GM18858 (cell line): ENCODE data around the gene HORMAD2.

ENCODE experiments used
- ATAC-seq: cut with Tn5 transposase; IDR thresholded peaks from one replicate; pipeline ENCODE4 v1.9.1; 2021; ENCODE audit not compliant: unreplicated experiment

Gene HORMAD2

DNA sequence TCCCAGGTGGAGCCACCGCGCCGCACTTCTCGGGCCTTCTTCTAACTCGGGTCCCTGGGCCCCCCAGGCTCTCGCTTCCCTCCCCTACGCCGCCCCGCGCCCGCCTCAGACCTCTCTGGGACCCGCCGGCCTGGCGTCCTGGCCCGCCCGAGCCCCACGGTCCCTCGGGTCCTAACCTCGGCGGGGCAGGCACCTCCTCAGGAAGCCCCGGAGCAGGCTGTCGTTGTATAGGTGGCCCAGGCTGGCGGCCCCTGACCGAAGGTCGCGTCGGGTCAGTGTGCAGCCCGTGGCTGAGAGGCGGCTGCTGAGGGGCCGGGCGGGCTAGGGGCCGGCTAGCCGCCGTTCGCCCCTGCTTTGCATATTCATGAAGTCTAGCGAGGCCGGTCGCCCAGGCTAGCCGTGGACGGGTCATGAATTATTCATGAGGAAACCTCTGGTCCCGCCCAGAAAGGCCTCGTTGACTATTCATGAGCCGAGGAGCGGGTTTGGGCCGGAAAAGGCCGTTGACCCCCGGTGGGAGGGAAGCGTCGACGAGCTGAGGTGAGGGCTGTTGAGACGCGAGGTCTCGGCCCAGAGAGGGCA, at the start of gene HORMAD2:
HORMAD2 (plus strand) TSS at position 513 of the 582 bp plus-strand sequence. CDS start 13,489 bp downstream, outside the sequence.
- no peak for ATAC-seq

- ATAC-seq: no peak
These were observed 48.9 kb upstream of the HORMAD2 start for GRCh38 chr22:30031328-30031727.

DNA sequence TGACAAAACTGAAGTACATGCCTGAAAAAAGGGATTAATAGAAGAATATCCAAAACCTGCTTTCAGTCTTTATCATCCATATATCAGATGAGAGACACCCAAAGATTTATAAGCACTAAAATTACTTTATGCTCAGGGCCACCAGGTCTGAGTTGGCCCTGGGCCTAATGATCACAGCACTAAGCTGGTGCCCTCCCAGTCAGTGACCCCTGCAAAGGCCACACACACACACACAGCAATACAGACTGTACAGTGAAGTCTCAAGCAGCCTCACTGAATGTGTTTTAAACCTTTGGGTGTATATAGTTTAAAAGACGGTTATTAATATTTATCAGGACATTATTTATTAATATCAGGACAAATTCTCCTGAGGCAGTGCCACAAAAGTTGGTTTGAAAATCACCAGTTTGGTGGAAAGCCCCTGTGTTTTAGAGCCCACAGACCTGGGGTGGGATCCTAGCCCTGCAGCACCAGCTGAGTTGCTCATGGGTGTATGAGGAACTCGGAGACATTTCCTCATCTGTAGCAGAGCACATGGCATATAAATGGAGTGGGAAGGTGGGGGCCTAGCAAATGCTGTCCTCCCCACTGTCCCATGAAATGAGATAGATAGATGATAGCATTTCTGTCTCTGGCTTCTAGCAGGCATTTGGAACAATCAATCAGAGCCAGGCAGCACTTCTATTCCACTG, 48.4 kb upstream of the HORMAD2 start:
- ATAC-seq: no peak

- no peak for ATAC-seq
These were observed 47.1 kb upstream of the HORMAD2 start for GRCh38 chr22:30033137-30033536.

DNA sequence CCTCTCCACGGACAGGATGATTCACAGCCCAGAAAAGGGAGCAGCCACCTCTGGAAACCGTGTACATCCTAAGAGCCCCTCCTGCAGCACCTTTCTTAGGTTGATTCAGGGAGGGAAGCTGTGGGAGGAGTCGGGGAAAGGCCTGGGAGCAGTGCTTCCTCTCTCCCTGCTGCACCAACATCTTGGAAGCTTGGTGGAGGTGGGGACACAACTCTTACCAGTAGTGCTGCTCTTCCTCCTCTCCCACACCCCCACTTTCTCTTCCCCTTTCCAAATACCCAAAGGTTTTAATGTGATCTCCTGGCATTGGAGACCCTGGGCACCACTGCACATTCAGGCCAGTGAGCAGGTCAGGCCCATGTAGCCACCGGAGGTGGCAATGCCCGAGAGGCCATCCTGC, 46.4 kb upstream of the HORMAD2 start:
- no peak for ATAC-seq

GRCh38 chr22:30036656-30037055, 43.6 kb upstream of the HORMAD2 start:
- no peak for ATAC-seq

GRCh38 chr22:30038219-30038618, 42.0 kb upstream of the HORMAD2 start:
- no peak for ATAC-seq

GRCh38 chr22:30040499-30041260, 39.6 kb upstream of the HORMAD2 start:
- ATAC-seq: no peak

DNA sequence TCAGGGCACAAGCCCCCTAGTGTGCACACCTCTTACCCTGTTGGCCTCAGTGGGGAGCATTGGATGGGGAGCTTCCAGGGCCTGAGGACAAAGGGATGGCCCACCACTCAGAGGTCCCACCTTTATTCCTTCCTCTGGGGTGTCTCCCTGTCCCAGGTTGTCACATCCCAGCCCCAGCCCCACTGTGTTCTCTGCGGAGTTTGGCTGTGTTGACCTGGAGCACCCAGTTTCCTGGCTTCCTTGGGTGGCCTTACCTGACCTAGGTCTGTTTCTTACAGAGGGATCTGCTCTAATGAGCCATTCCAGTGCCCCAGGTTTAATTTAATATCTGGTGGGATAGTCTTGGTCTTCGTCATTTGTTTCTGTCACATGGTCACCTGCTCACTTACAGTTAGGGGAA, 38.8 kb upstream of the HORMAD2 start:
- ATAC-seq: no peak

GRCh38 chr22:30041881-30042280, 38.4 kb upstream of the HORMAD2 start:
- no peak for ATAC-seq

- ATAC-seq: no peak
These were observed 37.1 kb upstream of the HORMAD2 start for GRCh38 chr22:30043161-30043560.

GRCh38 chr22:30044369-30044768, 35.9 kb upstream of the HORMAD2 start:
- ATAC-seq: no peak

DNA sequence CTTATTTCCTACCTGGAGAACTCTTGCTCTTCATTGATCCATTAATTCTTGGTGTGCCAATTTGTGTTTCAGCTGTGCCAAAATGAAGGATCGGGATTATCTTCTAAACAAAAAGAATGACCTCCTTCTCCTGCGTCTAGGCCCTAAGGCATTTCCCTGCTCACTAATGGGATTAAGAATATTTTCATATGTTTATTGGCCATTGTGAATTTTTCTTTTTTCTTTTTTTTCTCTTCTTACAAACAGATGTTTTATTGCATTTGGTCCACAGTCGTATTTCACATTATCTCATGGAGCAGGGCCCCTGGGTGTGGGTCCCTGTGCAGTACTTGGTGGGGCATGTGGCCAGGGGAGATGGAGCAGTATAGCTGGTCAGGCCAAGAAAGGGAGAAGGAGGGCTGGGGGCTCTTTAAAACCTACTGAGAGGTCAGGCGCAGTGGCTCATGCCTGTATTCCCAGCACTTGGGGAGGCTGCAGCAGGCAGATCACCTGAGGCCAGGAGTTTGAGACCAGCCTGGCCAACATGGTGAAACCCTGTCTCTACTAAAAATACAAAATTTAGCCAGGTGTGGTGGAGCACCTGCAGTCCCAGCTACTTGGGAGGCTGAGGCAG, 35.3 kb upstream of the HORMAD2 start:
- no peak for ATAC-seq

GRCh38 chr22:30045494-30045887, 34.8 kb upstream of the HORMAD2 start:
- no peak for ATAC-seq

DNA sequence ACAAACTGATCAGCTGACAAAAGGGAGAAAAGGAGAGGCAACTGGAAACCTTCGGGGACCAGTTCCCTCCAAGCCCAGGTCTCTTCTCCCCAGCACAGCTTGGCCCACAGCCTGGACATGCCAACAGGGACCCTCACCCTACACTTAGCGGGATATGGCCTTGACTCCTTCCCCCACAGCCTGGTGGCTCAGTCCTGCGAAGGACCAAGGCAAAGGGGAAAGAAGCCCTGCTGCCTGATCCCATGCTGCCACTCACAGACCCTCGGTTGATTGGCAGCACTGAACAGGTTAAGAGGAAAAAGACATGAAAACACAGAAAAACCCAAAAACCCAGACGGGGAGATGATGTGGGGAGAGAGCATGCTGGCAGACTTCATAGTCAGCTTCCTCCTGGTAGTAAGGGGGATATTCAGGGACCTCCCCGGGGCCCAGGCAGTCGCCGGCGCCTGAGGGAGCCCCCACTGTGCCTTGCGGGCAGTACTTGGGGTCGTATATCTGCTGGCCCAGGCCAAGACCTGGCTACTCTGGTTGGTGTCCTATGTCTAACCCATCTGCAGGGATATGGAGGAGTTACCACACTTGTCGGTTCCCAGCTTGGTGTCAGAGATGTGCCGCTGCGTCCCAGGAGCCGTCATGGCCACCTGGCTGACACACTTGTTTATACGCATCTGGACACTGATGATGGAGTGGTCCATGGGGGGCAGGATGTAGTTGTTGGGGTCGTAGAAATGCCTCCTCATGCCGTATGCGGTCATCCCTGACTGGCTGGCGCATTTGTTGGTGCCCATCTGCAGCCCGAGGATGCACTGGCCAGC, 34.2 kb upstream of the HORMAD2 start:
- no peak for ATAC-seq

DNA sequence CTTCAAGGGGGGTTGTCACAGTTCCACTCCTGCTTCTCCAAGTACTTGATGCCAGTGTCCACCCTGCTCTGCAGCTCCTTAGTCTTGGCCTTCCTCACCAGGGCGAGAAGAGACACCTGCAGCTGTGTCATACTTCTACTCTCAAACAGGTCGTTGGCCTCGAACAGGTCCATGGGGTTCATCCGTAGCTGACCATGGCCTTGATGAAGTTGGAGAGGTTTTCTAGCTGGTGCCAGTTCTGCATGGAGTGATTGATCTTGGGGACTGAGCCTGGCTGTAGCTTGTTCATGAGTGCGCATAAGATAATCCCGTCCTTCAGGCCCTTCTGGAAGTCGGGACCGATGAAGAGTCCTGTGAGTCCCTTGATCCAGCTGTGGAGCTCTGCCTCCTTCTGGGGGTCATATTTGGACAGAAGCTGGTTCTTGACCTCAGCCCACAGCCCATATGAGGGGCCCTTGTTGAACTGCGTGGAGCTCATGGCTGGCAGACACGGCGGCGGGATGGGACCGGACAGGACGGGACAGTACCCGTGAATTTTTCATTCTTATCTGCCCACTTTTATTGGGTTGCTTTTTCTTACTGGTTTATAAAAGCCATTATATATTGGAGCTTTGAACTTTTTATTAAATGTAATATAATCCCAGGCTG, 33.4 kb upstream of the HORMAD2 start:
- ATAC-seq: no peak

GRCh38 chr22:30047364-30047738, 32.9 kb upstream of the HORMAD2 start:
- ATAC-seq: no peak

- no peak for ATAC-seq
These were observed 31.6 kb upstream of the HORMAD2 start for GRCh38 chr22:30048681-30049080.

DNA sequence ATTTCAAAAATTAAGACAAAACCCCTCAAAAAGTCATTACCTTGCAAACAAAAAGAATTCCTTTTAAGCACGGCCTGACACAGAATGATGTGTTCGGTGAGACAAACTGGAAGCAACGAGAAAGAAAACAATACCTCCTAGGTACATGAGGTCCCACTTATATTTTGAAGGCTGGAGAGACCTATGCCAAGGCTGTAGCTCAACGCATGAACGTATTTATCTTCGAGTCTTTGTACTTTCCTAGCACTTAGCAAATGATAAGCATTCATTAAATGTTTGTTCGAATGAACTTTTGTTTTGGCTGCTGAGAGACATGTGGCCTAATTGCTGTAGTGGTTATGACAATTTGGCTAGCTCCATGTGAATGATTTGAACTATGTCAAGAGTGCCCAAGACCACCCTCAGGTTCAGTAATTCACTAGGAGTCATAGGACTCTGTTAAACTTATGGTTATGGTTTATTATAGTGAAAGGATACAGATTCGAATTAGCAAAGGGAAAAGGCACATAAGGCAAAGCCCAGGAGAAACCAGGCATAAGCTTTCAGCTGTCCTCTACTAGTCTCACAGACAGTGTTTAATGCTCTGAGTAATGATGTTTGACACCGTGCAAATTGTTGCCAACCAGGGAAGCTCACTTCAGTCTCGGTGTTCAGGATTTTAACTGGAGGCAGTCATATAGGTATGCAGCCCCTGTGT, 26.0 kb upstream of the HORMAD2 start:
- ATAC-seq: no peak

- no peak for ATAC-seq
These were observed 25.5 kb upstream of the HORMAD2 start for GRCh38 chr22:30054764-30055069.
